Measurements from ENCODE around the gene MAP4.
A peak's percentile ranks its signal among the peaks of the same experiment; 100 is the strongest.
"Not testable (repeated sequence)": the region's sequence is repeated elsewhere in the genome, so short reads cannot be mapped to it uniquely, and the experiment has no call there.

Gene MAP4

GRCh38 chr3:48015431-48016180 lies 610 bp downstream of the MAP4 start:
- no peak for DNase-seq

- DNase-seq = no peak
These were observed 1.9 kb downstream of the MAP4 start for GRCh38 chr3:48014358-48014757.

DNA sequence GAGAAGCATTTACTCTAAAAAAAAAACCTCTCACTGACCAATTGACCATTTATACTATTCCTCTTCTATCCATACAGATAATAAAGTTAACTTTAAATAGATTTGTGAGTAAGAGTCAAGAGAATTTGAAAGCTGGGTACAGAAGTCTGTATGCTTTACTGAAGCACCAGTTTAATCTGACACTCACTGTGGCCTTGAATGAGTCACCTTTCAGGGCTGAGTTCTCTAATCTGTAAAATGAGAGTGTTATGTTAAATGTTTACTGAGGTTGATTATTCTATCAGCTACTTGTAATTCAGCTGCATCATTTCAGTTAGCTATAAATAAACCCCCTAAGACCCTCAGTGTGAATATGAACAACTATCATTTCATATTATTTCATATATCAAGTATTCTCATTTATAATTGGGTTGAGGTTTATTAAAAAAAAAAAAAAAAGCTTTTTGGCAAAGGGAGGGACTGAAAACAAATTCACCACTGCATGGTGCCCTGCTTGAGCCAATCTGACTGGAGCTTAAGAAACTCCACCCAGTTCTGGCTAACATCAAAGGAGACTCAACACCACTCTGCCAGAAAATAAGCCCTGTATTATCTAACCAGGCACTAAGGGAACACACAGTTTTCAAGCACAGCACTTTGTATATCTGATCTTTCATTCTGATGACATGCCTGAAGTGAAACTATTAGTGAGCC lies 2.8 kb downstream of the MAP4 start:
- DNase-seq = no peak

DNA sequence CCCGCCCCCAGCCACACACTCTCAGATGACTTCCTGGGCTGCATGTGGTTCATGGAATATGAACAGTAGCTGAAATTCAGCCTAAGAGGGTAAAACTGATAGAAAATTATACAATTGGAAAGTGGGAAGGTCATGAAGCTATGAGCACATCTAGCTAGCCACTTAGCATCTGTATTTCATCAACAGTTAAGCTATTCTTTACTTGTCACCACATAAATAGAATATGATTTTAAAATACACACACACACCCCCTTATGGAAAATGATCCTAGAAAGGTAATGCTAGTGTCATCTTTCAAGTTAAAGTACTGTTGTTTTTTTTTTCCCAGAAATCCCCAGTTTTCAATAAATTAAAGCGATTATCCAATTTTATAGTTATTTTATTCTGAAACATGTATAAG lies 3.6 kb downstream of the MAP4 start:
- no peak for DNase-seq

- DNase-seq = not testable (repeated sequence)
These were observed 8.2 kb downstream of the MAP4 start for GRCh38 chr3:48008066-48008465.

DNA sequence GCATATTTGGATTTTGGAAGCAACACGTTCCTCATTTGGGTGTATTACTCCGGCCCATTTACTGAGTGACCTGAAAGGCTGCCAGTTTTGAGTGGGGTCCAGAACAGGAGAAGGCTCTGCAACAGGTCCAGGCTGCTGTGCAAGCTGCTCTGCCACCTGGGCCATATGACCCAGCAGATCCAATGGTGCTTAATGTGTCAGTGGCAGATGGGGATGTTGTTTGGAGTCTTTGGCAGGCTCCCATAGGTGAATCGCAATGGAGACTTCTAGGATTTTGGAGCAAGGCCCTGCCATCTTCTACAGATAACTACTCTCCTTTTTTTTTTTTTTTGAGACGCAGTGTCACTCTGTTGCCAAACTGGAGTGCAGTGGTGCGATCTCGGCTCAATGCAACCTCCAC lies 8.9 kb downstream of the MAP4 start:
- not testable (repeated sequence) for DNase-seq

DNA sequence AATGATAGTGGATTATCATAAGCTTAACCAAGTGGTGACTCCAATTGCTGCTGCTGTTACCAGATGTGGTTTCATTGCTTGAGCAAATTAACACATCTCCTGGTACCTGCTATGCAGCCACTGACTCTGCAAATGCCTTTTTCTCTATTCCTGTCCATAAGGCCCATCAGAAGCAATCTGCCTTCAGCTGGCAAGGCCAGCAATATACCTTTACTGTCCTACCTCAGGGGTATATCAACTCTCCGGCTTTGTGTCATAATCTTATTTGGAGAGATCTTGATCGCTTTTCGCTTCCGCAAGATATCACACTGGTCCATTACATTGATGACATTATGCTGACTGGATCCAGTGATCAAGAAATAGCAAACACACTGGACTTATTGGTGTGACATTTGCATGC lies 9.4 kb downstream of the MAP4 start:
- DNase-seq = not testable (repeated sequence)

DNA sequence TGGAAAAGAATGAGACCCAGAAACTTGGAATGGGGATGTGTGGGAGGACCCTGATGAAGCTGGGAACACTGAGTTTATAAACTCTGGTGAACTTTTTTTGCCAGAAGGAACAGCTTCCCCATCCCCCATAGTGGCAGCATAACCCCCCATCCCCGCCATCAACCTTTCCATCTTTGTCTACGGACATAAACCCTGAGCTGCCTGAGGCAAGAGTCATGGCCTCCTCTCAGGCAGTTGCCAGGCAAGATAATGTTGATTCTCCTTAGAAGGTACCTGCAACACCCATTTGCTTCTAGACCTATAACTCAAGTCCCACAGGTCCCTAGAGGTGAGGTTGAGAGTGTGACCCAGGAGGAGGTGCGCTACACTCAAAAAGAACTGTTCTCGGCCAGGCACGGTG lies 11.5 kb downstream of the MAP4 start:
- DNase-seq = no peak

DNA sequence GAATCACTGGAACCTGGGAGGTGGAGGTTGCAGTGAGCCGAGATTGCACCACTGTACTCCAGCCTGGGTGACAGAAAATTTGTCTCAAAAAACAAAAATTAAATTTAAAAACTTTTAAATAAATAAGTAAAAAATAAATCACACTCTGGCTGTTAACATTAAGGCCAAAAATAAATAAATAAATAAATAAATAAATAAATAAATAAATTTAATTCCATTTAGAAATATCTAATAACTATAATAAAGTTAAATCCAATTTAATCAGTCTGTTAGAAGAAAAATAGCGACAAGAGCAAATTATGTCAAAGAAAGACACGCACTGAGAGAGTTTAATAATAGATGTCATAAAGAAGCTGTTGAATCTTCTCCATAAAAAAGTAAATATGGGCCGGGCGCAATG lies 13.4 kb downstream of the MAP4 start:
- no peak for DNase-seq

- DNase-seq = no peak
These were observed 14.2 kb downstream of the MAP4 start for GRCh38 chr3:48001991-48002390.

- no peak for DNase-seq
These were observed 16.0 kb downstream of the MAP4 start for GRCh38 chr3:48000212-48000611.

DNA sequence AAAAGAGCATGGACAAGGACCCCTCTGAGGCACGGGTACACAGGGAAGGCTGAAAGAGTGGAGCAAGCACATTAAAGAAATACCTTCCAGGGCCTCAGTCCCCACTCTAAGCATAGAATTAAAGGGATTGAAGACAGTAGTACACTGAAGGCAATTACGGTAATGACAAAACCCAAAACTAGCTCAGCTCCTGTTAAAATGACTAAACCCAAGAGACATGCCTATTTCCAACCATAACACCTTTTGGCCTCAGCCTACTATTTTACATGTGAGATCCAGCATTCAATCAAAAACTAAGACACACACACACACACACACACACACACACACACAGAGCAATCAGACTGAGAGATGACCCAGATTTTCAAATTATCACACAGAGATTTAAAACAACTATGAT lies 19.8 kb downstream of the MAP4 start:
- no peak for DNase-seq

GRCh38 chr3:47994180-47994579 lies 22.0 kb downstream of the MAP4 start:
- no peak for DNase-seq

DNA sequence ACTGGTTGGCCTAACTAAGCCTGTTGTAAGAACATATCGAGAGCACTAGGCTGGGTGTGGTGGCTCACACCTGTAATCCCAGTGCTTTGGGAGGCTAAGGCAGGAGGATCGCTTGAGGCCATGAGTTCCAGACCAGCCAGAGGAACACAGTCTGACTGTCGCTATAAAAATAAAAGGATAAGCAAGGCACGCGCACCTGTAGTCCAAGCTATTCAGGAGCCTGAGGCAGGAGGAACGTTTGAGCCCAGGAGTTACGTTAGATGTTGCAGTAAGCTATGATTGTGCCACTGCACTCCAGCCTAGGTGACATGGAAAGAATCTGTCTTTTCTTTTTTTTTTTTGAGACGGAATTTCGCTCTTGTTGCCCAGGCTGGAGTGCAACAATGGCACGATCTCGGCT lies 24.9 kb downstream of the MAP4 start:
- no peak for DNase-seq

- peak; percentile 10 for DNase-seq
These were observed 26.2 kb downstream of the MAP4 start for GRCh38 chr3:47989981-47990440.

GRCh38 chr3:47985381-47985780 lies 30.8 kb downstream of the MAP4 start:
- DNase-seq = no peak

DNA sequence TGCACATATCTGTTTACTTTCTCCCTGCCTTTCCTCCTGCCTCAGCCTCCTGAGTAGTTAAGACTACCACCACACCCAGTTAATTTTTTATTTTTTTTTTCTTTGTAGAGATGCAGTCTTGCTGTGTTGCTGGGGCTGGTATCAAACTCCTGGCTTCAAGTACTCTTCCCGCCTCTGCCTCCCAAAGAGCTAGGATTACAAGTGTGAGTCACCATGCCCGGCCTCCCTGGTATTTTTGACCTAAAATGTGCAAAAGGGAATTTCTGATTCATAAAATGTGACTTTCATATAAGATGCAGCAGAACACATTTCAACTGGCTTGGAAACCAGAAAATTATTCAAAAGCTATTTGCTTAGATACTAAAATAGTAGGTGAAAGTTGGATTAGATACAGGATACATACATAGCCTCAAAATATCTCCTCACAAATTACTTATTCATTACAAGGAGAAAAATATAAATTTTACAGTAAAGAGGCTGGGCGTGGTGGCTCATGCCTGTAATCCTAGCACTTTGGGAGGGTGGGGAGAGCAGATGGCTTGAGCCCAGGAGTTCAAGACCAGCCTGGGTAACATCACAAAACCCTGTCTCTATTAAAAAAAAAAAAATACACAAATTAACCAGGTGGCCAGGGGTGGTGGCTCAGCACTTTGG lies 32.0 kb downstream of the MAP4 start:
- no peak for DNase-seq

DNA sequence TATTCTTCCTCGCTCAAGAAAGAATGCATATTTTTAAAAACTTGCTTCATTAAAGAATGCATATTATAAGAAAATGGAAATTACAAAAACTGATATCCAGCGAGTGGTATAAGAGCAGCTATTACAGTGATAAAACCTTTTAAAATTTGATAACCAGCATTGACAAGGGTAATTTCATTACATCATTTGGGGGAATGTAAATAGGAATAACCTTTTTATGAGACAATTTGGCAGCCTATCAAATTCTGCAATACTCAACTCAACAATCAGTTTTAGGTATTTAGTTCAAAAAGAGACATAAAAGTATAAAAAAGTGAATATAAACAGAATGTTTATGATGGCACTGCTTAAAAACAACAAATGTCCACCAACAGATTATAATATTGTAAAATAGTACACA lies 35.4 kb downstream of the MAP4 start:
- DNase-seq = no peak

- no peak for DNase-seq
These were observed 37.1 kb downstream of the MAP4 start for GRCh38 chr3:47979070-47979469.

GRCh38 chr3:47978386-47978785 lies 37.8 kb downstream of the MAP4 start:
- no peak for DNase-seq

GRCh38 chr3:47976135-47976732 lies 40.0 kb downstream of the MAP4 start:
- DNase-seq = no peak

DNA sequence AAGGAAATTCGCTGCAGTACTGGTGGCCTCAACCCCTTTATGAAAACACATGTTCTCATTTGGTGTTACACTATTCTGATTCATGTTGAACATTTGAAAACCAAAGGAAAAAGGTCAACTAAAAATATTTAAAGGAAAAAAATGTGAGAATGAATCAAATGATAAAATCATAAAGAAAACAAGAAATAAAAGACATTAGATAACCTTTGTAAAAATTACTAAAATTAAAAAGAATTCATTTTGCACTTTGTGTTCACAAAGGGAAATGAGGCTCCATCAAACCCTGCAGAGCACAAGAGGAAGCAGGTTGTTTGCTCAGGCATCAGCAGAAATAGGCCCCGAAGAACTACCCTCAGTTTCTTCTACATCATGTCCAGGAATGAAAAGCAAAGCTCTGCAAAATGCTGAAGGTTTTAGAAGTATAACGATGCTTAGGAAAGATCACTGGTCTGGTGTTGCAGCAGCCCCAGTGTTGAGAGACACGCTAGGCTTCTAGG lies 41.2 kb downstream of the MAP4 start:
- no peak for DNase-seq

- no peak for DNase-seq
These were observed 45.1 kb downstream of the MAP4 start for GRCh38 chr3:47971081-47971480.

All from NCI-H187 treated with DMSO at 0.1 percent for 48 hours (cell line).